Keratinocyte (primary cell): ENCODE data around the gene ITPR2. TPM values are rescaled to one million over a fixed set of nuclear protein-coding genes. Genes with fewer than 3 reads are reported as not detected.

Source experiments
- DNase-seq: peaks from one replicate; pipeline ENCODE4 v3.0.0-alpha.2; 2011; ENCODE audit warnings: low read depth, missing footprints, low spot score
- FAIRE-seq: peaks from 2 replicates; lab custom pipeline; 2011; peaks lifted over from hg19 to GRCh38; lab: Jason Lieb, UNC
- H2AFZ ChIP-seq: 2 replicates; pipeline ENCODE4 v1.6.0; 2012; ENCODE audit warnings: low read length, control low read depth, inconsistent platforms; ENCODE audit not compliant: control insufficient read depth
- H3K27ac ChIP-seq: 2 replicates; pipeline ENCODE4 v1.5.1; 2011; ENCODE audit warnings: low read length; ENCODE audit not compliant: control insufficient read depth, insufficient read depth
- H3K27me3 ChIP-seq: 3 replicates; pipeline ENCODE4 v1.6.0; 2011; ENCODE audit warnings: low read length; ENCODE audit not compliant: control insufficient read depth, insufficient read depth; ENCODE audit errors: extremely low read depth
- H3K36me3 ChIP-seq, 2 experiments: 2 replicates in 1 of 2; 3 replicates in 1 of 2; pipeline ENCODE4 v1.5.1; 2011; ENCODE audit warnings: low read length in 2 of 2, mild to moderate bottlenecking in 1 of 2; ENCODE audit not compliant: control insufficient read depth in 2 of 2, insufficient read depth in 2 of 2; ENCODE audit errors: extremely low read depth in 1 of 2
- H3K4me1 ChIP-seq: 3 replicates; pipeline ENCODE4 v1.5.1; 2011; ENCODE audit warnings: low read length; ENCODE audit not compliant: control insufficient read depth, insufficient read depth; ENCODE audit errors: extremely low read depth
- H3K4me2 ChIP-seq: 3 replicates; pipeline ENCODE4 v1.6.0; 2011; ENCODE audit warnings: low read depth, low read length; ENCODE audit not compliant: control insufficient read depth, insufficient read depth; ENCODE audit errors: extremely low read depth
- H3K4me3 ChIP-seq, 3 experiments: fragments of 200-600 bp in 1 of 3; sonication (generic) in 1 of 3; 2 replicates in 2 of 3; 3 replicates in 1 of 3; pipeline ENCODE4 v1.5.1; 2011 to 2016; ENCODE audit warnings: low read length in 3 of 3, mild to moderate bottlenecking in 3 of 3, control low read depth in 2 of 3, inconsistent platforms in 1 of 3, low read depth in 1 of 3, mixed read lengths in 1 of 3, mixed run types in 1 of 3, moderate library complexity in 1 of 3; ENCODE audit not compliant: control insufficient read depth in 2 of 3, insufficient read depth in 2 of 3; ENCODE audit errors: extremely low read depth in 1 of 3
- H3K79me2 ChIP-seq: 2 replicates; pipeline ENCODE4 v1.6.0; 2012; ENCODE audit warnings: low read length; ENCODE audit not compliant: control insufficient read depth, insufficient read depth
- H3K9ac ChIP-seq: 3 replicates; pipeline ENCODE4 v1.6.0; 2011; ENCODE audit warnings: low read length; ENCODE audit not compliant: control insufficient read depth, insufficient read depth; ENCODE audit errors: extremely low read depth
- H3K9me1 ChIP-seq: 3 replicates; pipeline ENCODE4 v1.6.0; 2011; ENCODE audit warnings: low read length; ENCODE audit not compliant: control insufficient read depth, insufficient read depth; ENCODE audit errors: extremely low read depth
- H3K9me3 ChIP-seq: 2 replicates; pipeline ENCODE4 v1.5.1; 2012; ENCODE audit warnings: low read depth, low read length; ENCODE audit not compliant: control insufficient read depth
- H4K20me1 ChIP-seq: 3 replicates; pipeline ENCODE4 v1.6.0; 2011; ENCODE audit warnings: low read length; ENCODE audit not compliant: control insufficient read depth, insufficient read depth; ENCODE audit errors: extremely low read depth
- EZH2 ChIP-seq: IDR thresholded peaks from one replicate; pipeline ENCODE4 v1.6.1; 2012; ENCODE audit warnings: inconsistent platforms, mild to moderate bottlenecking, low read length, moderate library complexity
- dilution Hi-C: fragments of 300-500 bp; cut with MboI; formaldehyde crosslinking; loops from one replicate; pipeline ENCODE4 v1.7.0; 2020; ENCODE audit warnings: low sequenced_read_pairs; ENCODE audit not compliant: extremely low pct_ligation_motif_present
- polyA plus RNA-seq, 5 experiments: library from polyadenylated mRNA; depleted of rRNA in 3 of 5; stranded (reverse) in 3 of 5; stranded (forward) in 1 of 5; unstranded in 1 of 5; fragments of >200 nt; gene quantifications; 1 replicate in 1 of 5; 2 replicates in 3 of 5; 3 replicates in 1 of 5; pipeline versions ENCODE4 v1.2.1 to v1.2.3, GENCODE V29; 2011 to 2012; ENCODE audit warnings: missing spikeins in 2 of 5, low read depth in 1 of 5, low replicate concordance in 1 of 5
- TF ChIP-seq, protein P1 (sequence below), 3 experiments: IDR thresholded peaks in 1 of 3; conservative IDR thresholded peaks in 1 of 3; optimal IDR thresholded peaks in 1 of 3; 2 replicates in 2 of 3; 3 replicates in 1 of 3; pipeline versions ENCODE3 to v1.5.1; 2011; ENCODE audit warnings: low read length in 3 of 3, mild to moderate bottlenecking in 3 of 3, moderate library complexity in 2 of 3, control low read depth in 1 of 3, inconsistent platforms in 1 of 3; ENCODE audit not compliant: insufficient read depth in 2 of 3; ENCODE audit errors: extremely low read depth in 1 of 3

The ITPR2 gene
- polyA plus RNA-seq, 1 donor (not counting 4 experiments of a cell fraction or from before 2014, with no cell fraction given), result 7.6 TPM

DNA sequence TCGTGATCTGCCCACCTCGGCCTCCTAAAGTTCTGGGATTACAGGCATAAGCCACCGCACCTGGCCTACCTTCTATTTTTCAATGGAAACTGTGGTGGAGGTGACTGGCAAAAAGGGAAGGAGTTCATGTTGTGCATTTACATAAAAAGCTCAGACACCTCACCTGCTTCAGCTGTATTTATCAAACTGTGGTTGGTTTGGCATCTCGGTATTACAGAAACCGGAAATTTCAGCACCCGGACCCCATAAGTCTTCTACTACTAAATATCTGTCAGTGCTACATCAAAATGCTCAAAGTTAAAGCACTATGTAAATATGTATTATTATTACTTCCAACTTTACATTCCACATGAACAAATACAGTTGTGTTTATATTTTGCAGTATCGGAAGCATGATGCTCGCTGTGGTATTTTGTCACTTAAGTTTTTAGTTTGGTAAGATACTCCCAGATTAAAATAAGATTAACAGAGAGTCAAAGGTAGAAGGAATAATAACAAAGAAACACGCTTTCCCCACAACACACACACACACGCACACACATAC lies 95.4 kb downstream of the ITPR2 start:
- dilution Hi-C loops, result no loop called here
- Histone ChIP-seq H3K9me1 (no peaks in the 10 kb centered on the region), H3K9ac (peak overlapping the region; percentile 54), H3K27me3 (no peaks in the 10 kb centered on the region), H3K4me3 (peak overlapping the region in 1 of 3 experiments; percentile 13), H3K4me1 (peaks cover 41% of the 10 kb centered on the region), H3K27ac (peak overlapping the region; percentile 60), H3K4me2 (peak overlapping the region; percentile 65), H3K9me3 (peaks cover 1% of the 10 kb centered on the region), H3K79me2 (no peaks in the 10 kb centered on the region), H3K36me3 (no peaks in the 10 kb centered on the region), H2AFZ (peak overlapping the region; percentile 41), H4K20me1 (no peaks in the 10 kb centered on the region)
- no peak for DNase-seq
- TF ChIP-seq, protein P1, sequence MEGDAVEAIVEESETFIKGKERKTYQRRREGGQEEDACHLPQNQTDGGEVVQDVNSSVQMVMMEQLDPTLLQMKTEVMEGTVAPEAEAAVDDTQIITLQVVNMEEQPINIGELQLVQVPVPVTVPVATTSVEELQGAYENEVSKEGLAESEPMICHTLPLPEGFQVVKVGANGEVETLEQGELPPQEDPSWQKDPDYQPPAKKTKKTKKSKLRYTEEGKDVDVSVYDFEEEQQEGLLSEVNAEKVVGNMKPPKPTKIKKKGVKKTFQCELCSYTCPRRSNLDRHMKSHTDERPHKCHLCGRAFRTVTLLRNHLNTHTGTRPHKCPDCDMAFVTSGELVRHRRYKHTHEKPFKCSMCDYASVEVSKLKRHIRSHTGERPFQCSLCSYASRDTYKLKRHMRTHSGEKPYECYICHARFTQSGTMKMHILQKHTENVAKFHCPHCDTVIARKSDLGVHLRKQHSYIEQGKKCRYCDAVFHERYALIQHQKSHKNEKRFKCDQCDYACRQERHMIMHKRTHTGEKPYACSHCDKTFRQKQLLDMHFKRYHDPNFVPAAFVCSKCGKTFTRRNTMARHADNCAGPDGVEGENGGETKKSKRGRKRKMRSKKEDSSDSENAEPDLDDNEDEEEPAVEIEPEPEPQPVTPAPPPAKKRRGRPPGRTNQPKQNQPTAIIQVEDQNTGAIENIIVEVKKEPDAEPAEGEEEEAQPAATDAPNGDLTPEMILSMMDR (optimal IDR thresholded peaks at IDR 0.05 in 1 of 3, IDR thresholded peaks at IDR 0.05 in 1 of 3, conservative IDR thresholded peaks at IDR 0.05 in 1 of 3; ENCODE audit: extremely low read depth in 1 of 3, insufficient read depth in 2 of 3, low read length in 3 of 3), result no peak
- TF ChIP-seq EZH2, result no peak
- FAIRE-seq, result no peak

GRCh38 chr12:26736563-26737486 lies 96.2 kb downstream of the ITPR2 start:
- Histone ChIP-seq H4K20me1 (no peaks in the 10 kb centered on the region), H3K4me1 (peaks cover 36% of the 10 kb centered on the region), H3K36me3 (no peaks in the 10 kb centered on the region), H3K27ac (peak overlapping the region; percentile 60), H3K4me2 (peak overlapping the region; percentile 65), H3K9me1 (no peaks in the 10 kb centered on the region), H3K79me2 (no peaks in the 10 kb centered on the region), H3K9ac (peak overlapping the region; percentile 54), H2AFZ (peak overlapping the region; percentile 41), H3K9me3 (peaks cover 1% of the 10 kb centered on the region), H3K4me3 (peak overlapping the region in 2 of 3 experiments; percentile 13 to 41), H3K27me3 (no peaks in the 10 kb centered on the region)
- no peak for TF ChIP-seq EZH2
- TF ChIP-seq, protein P1 (optimal IDR thresholded peaks at IDR 0.05 in 1 of 3, IDR thresholded peaks at IDR 0.05 in 1 of 3, conservative IDR thresholded peaks at IDR 0.05 in 1 of 3; ENCODE audit: extremely low read depth in 1 of 3, insufficient read depth in 2 of 3, low read length in 3 of 3), result no peak
- DNase-seq (peak; percentile 36), FAIRE-seq (peak; percentile 44)
- dilution Hi-C loops, result no loop called here
